H1 (cell line): Measurements from ENCODE around the gene AHNAK2. TPM values are rescaled to one million over a fixed set of nuclear protein-coding genes. Genes with fewer than 3 reads are reported as not detected.
A peak's percentile ranks its signal among the peaks of the same experiment; 100 is the strongest.

Source experiments
- CTCF ChIA-PET: fragments of 300-600 bp; sonication (Branson Sonifier 250); formaldehyde crosslinking; loops from one replicate; lab custom pipeline; 2021; ENCODE audit not compliant: partially characterized antibody; lab: Charles Lee
- POLR2A ChIA-PET: fragments of 300-600 bp; sonication (Branson Sonifier 250); formaldehyde crosslinking; loops from one replicate; lab custom pipeline; 2021; ENCODE audit warnings: inconsistent platforms; ENCODE audit not compliant: partially characterized antibody; lab: Charles Lee
- DNase-seq, 2 experiments: peaks; one replicate each; pipeline versions ENCODE4 v3.0.0 to v3.0.0-alpha.2; 2010 to 2022; ENCODE audit warnings: low spot score in 2 of 2, low read depth in 1 of 2, mixed read lengths in 1 of 2
- FAIRE-seq: peaks from 2 replicates; lab custom pipeline; 2011; peaks lifted over from hg19 to GRCh38; lab: Jason Lieb, UNC
- H2AFZ ChIP-seq: 2 replicates; pipeline ENCODE4 v1.8.1; 2012; ENCODE audit warnings: low read length, inconsistent platforms
- H2AK5ac ChIP-seq: 2 replicates; pipeline ENCODE4 v1.6.1; 2013; ENCODE audit warnings: low read depth, low read length
- H2BK120ac ChIP-seq: replicated peaks from 2 replicates; pipeline ENCODE3; 2013; ENCODE audit warnings: low read depth, low read length, inconsistent platforms
- H2BK12ac ChIP-seq: 2 replicates; pipeline ENCODE4 v1.6.1; 2013; ENCODE audit warnings: low read depth, low read length
- H2BK15ac ChIP-seq: 2 replicates; pipeline ENCODE4 v1.6.1; 2013; ENCODE audit warnings: low read length
- H2BK20ac ChIP-seq: 2 replicates; pipeline ENCODE4 v1.6.1; 2013; ENCODE audit warnings: low read length
- H2BK5ac ChIP-seq: 2 replicates; pipeline ENCODE4 v1.6.1; 2013; ENCODE audit warnings: low read depth, low read length
- H3K14ac ChIP-seq: 2 replicates; pipeline ENCODE4 v1.6.1; 2013; ENCODE audit warnings: inconsistent platforms; ENCODE audit not compliant: insufficient read length
- H3K18ac ChIP-seq: 2 replicates; pipeline ENCODE4 v1.6.1; 2013; ENCODE audit warnings: low read length; ENCODE audit errors: extremely low read depth
- H3K23ac ChIP-seq: 2 replicates; pipeline ENCODE4 v1.6.1; 2013; ENCODE audit warnings: inconsistent platforms; ENCODE audit not compliant: insufficient read length
- H3K23me2 ChIP-seq: 2 replicates; pipeline ENCODE4 v1.6.1; 2013; ENCODE audit warnings: low read depth, low read length
- H3K27ac ChIP-seq: 2 replicates; pipeline ENCODE4 v1.6.1; 2011; ENCODE audit warnings: low read depth, low read length, inconsistent platforms
- H3K27me3 ChIP-seq, 4 experiments: replicated peaks in 1 of 4; 1 replicate in 1 of 4; 2 replicates in 3 of 4; pipeline versions ENCODE4 v1.6.1 to v1.8.1; 2011 to 2013; ENCODE audit warnings: low read length in 3 of 4, mild to moderate bottlenecking in 3 of 4, inconsistent platforms in 2 of 4, mixed read lengths in 2 of 4, moderate library complexity in 1 of 4; ENCODE audit not compliant: control insufficient read depth in 3 of 4, insufficient read depth in 3 of 4; ENCODE audit errors: extremely low read depth in 1 of 4
- H3K36me3 ChIP-seq, 4 experiments: 2 replicates each; pipeline versions ENCODE4 v1.6.1 to v1.8.1; 2011 to 2013; ENCODE audit warnings: mild to moderate bottlenecking in 4 of 4, low read length in 3 of 4, moderate library complexity in 2 of 4, control low read depth in 1 of 4, inconsistent platforms in 1 of 4; ENCODE audit not compliant: insufficient read depth in 4 of 4, control insufficient read depth in 2 of 4
- H3K4ac ChIP-seq: replicated peaks from 2 replicates; pipeline ENCODE3; 2013; ENCODE audit warnings: low read length, low read depth, mixed read lengths, inconsistent platforms; ENCODE audit not compliant: insufficient read length
- H3K4me1 ChIP-seq, 4 experiments: replicated peaks in 1 of 4; 1 replicate in 1 of 4; 2 replicates in 3 of 4; pipeline versions ENCODE4 v1.6.1 to v1.8.1; 2011 to 2013; ENCODE audit warnings: low read length in 3 of 4, inconsistent platforms in 2 of 4, mixed read lengths in 1 of 4; ENCODE audit not compliant: insufficient read depth in 4 of 4, control insufficient read depth in 3 of 4
- H3K4me2 ChIP-seq, 2 experiments: 2 replicates each; pipeline versions ENCODE4 v1.6.1 to v1.8.1; 2011 to 2013; ENCODE audit warnings: low read depth in 2 of 2, low read length in 2 of 2, control low read depth in 1 of 2, inconsistent platforms in 1 of 2, mild to moderate bottlenecking in 1 of 2; ENCODE audit not compliant: insufficient read depth in 1 of 2
- H3K4me3 ChIP-seq, 4 experiments: fragments of 200-600, 300-600 bp in 1 of 4; sonication (generic), shearing (Covaris generic), sonication (Bioruptor Twin) in 1 of 4; 2 replicates each; pipeline versions ENCODE4 v1.5.1 to v1.8.1; 2011 to 2016; ENCODE audit warnings: low read length in 4 of 4, low read depth in 3 of 4, control low read depth in 2 of 4, inconsistent platforms in 2 of 4, mild to moderate bottlenecking in 2 of 4, mixed read lengths in 1 of 4, moderate library complexity in 1 of 4; ENCODE audit not compliant: insufficient read depth in 2 of 4; ENCODE audit errors: extremely low read depth in 1 of 4
- H3K56ac ChIP-seq: replicated peaks from 2 replicates; pipeline ENCODE3; 2013; ENCODE audit warnings: low read depth, mild to moderate bottlenecking, mixed read lengths, low read length, inconsistent platforms; ENCODE audit not compliant: insufficient read length
- H3K79me1 ChIP-seq: 2 replicates; pipeline ENCODE4 v1.6.1; 2013; ENCODE audit warnings: low read depth, low read length, control low read depth
- H3K79me2 ChIP-seq, 2 experiments: 2 replicates each; pipeline versions ENCODE4 v1.6.1 to v1.8.1; 2012 to 2013; ENCODE audit warnings: low read length in 2 of 2, mild to moderate bottlenecking in 2 of 2, inconsistent platforms in 1 of 2; ENCODE audit not compliant: insufficient read depth in 2 of 2, control insufficient read depth in 1 of 2
- H3K9ac ChIP-seq, 4 experiments: replicated peaks in 1 of 4; 1 replicate in 1 of 4; 2 replicates in 3 of 4; pipeline versions ENCODE4 v1.6.1 to v1.8.1; 2011 to 2013; ENCODE audit warnings: low read depth in 3 of 4, low read length in 3 of 4, control low read depth in 2 of 4, mild to moderate bottlenecking in 2 of 4, moderate library complexity in 2 of 4, inconsistent platforms in 1 of 4; ENCODE audit errors: extremely low read depth in 1 of 4
- H3K9me3 ChIP-seq, 2 experiments: 2 replicates each; pipeline versions ENCODE4 v1.6.1 to v1.8.1; 2012 to 2013; ENCODE audit warnings: mild to moderate bottlenecking in 2 of 2, moderate library complexity in 2 of 2, control low read depth in 1 of 2, inconsistent platforms in 1 of 2, low read depth in 1 of 2, low read length in 1 of 2, mixed read lengths in 1 of 2; ENCODE audit not compliant: insufficient read depth in 2 of 2
- H4K20me1 ChIP-seq, 2 experiments: replicated peaks in 1 of 2; 2 replicates each; pipeline versions ENCODE3 to v1.8.1; 2011 to 2013; ENCODE audit warnings: inconsistent platforms in 2 of 2, low read length in 2 of 2, mild to moderate bottlenecking in 1 of 2; ENCODE audit not compliant: insufficient read depth in 2 of 2, control insufficient read depth in 1 of 2
- H4K5ac ChIP-seq: 2 replicates; pipeline ENCODE4 v1.6.1; 2013; ENCODE audit warnings: low read length, low read depth, mixed read lengths, inconsistent platforms; ENCODE audit not compliant: insufficient read length
- H4K8ac ChIP-seq: 2 replicates; pipeline ENCODE4 v1.8.0; 2013; ENCODE audit warnings: mild to moderate bottlenecking, moderate library complexity, low read length, inconsistent platforms; ENCODE audit not compliant: insufficient read depth; ENCODE audit errors: extremely low read depth
- H4K91ac ChIP-seq: replicated peaks from 2 replicates; pipeline ENCODE3; 2013; ENCODE audit warnings: low read length, mixed read lengths, inconsistent platforms; ENCODE audit not compliant: insufficient read length
- ASH2L ChIP-seq: fragments of 200-600, 300-600 bp; sonication (generic); IDR thresholded peaks from one replicate; pipeline ENCODE4 v1.7.1; 2017; ENCODE audit warnings: low read length
- BACH1 ChIP-seq: IDR thresholded peaks from 2 replicates; pipeline ENCODE4 v1.6.1; 2012; ENCODE audit warnings: low read length, improper control_type of control experiment
- KDM1A ChIP-seq: fragments of 200-600, 300-600 bp; sonication (generic); IDR thresholded peaks from 2 replicates; pipeline ENCODE4 v1.7.1; 2016; ENCODE audit warnings: mild to moderate bottlenecking, low read length, borderline replicate concordance
- KDM4A ChIP-seq: IDR thresholded peaks from one replicate; pipeline ENCODE4 v1.7.1; 2012; ENCODE audit warnings: low read depth, mild to moderate bottlenecking, moderate library complexity, low read length, inconsistent platforms; ENCODE audit not compliant: severe bottlenecking
- MAFK ChIP-seq: IDR thresholded peaks from 2 replicates; pipeline ENCODE4 v1.6.1; 2012; ENCODE audit warnings: low read depth, mild to moderate bottlenecking, improper control_type of control experiment, low read length
- MAX ChIP-seq: IDR thresholded peaks from 2 replicates; pipeline ENCODE4 v1.6.1; 2012; ENCODE audit warnings: inconsistent platforms
- POLR2A ChIP-seq, 2 experiments: IDR thresholded peaks; 1 replicate in 1 of 2; 2 replicates in 1 of 2; pipeline ENCODE4 v1.6.1; 2011; ENCODE audit warnings: low read depth in 2 of 2, low read length in 2 of 2, mild to moderate bottlenecking in 2 of 2; ENCODE audit errors: control extremely low read depth in 1 of 2
- RNF2 ChIP-seq: fragments of 200-900, 300-1000 bp; sonication (generic); IDR thresholded peaks from 2 replicates; pipeline ENCODE4 v1.7.1; 2016; ENCODE audit warnings: borderline replicate concordance, low read depth, mild to moderate bottlenecking, antibody characterized with exemption, low read length; ENCODE audit not compliant: poor library complexity, severe bottlenecking; ENCODE audit errors: missing control alignments
- SIN3A ChIP-seq, 2 experiments: IDR thresholded peaks in 1 of 2; conservative IDR thresholded peaks in 1 of 2; 2 replicates each; pipeline ENCODE4 v1.6.1; 2011 to 2012; ENCODE audit warnings: low read length in 2 of 2, improper control_type of control experiment in 1 of 2, low read depth in 1 of 2, mild to moderate bottlenecking in 1 of 2
- TCF12 ChIP-seq: IDR thresholded peaks from 2 replicates; pipeline ENCODE4 v1.6.1; 2011; ENCODE audit warnings: low read depth, mild to moderate bottlenecking, low read length
- WGBS, 2 experiments: shearing (Covaris generic) in 1 of 2; methylation state at CpG; one replicate each; pipeline versions ENCODE4 v1.1.6 to v1.1.7; 2013 to 2015; ENCODE audit warnings: low lambda C conversion rate in 2 of 2, mixed read lengths in 2 of 2, inconsistent platforms in 1 of 2, low coverage in 1 of 2, missing lambda C conversion rate in 1 of 2; ENCODE audit not compliant: insufficient replicate concordance in 2 of 2, insufficient coverage in 1 of 2, insufficient read length in 1 of 2; ENCODE audit errors: extremely low coverage in 1 of 2, missing lambda C conversion rate in 1 of 2; 5-methylcytosine and 5-hydroxymethylcytosine counted together
- polyA plus RNA-seq, 7 experiments: library from polyadenylated mRNA; depleted of rRNA in 3 of 7; stranded (reverse) in 5 of 7; unstranded in 2 of 7; fragments of >200 nt in 5 of 7; fragments of 200-250 nt in 2 of 7; gene quantifications; 1 replicate in 5 of 7; 2 replicates in 1 of 7; 4 replicates in 1 of 7; pipeline versions ENCODE4 v1.2.1 to v1.2.3, GENCODE V29; 2011 to 2013; ENCODE audit warnings: missing spikeins in 2 of 7, mixed read lengths in 2 of 7
- total RNA-seq: library from RNA; stranded (reverse); fragmentation: NEBNext Ultra II Directional; extraction: Animal tissue kit (Norgen Biotek cat#: 25700); gene quantifications from 2 replicates; pipeline ENCODE4 v1.2.1, GENCODE V29; 2021

AHNAK2 gene
- total and polyA plus RNA-seq, 2 of the 8 experiments (the other 6 are each of a cell fraction or from before 2014, with no cell fraction given) = 0.95 to 2.0 TPM

DNA sequence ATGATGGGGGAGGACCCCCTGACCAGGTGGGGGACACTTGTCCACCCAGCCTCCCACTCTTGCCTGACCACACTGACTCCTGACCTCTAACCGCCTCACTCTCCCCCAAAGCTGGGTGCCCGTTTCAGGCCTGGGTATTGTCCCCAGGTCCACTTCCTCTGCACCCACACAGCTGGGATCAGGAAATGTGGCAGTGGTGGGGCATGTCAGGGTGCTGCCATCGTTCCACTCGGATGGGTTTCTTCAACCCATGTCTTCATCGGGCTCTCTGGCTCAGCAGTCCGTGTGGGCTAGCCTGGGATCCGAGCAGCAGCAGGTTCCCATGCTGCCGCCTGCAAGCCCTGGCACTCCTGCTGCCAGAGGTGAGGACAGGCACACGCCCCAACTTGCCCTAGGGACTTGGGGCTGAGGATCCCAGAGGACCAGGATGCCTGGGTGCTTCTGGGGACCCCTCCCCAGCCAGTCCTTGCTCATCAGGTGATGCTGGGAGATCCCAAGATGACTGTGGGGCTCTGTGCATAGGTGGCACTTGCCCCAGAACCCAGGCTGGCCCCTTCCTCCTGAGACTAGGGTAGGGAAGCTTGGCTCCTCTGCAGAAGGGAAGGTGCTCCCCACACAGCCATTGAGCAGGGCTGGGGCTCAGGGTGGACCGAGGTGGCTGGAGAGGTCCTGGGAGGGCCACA lies 4.5 kb upstream of the AHNAK2 start:
- peaks cover 0 to 3% of the 10 kb centered on the region in 2 experiments; a peak in 1 of 4 replicates for H3K9me3 ChIP-seq
- peaks cover 0 to 8% of the 10 kb centered on the region in 2 experiments for H4K20me1 ChIP-seq
- H3K27ac ChIP-seq = no peak overlapping the region
- WGBS, 2 experiments = 90% methylated on average over 10 of the region's 10 CpGs; no CpG with 5 or more reads in 1 of the 2 experiments
- no peaks in the 10 kb centered on the region; a peak in 1 of 8 replicates for H3K36me3 ChIP-seq
- no peak overlapping the region for H3K4me3 ChIP-seq
- ChIA-PET CTCF (interaction anchor here (0.5 to 2.3 kb wide), 4 partner anchors 18 to 63 kb away, joined by 3 to 17 read pairs (median 4); no protein-coding TSS in a partner anchor), POLR2A (no interaction called here)
- H3K27me3 ChIP-seq = peaks cover 5 to 23% (median 19%) of the 10 kb centered on the region in 4 experiments
- H2BK15ac ChIP-seq = no peak overlapping the region
- no peak overlapping the region for H3K14ac ChIP-seq
- H3K4me2 ChIP-seq = no peak overlapping the region
- H2AK5ac ChIP-seq = no peak overlapping the region
- H3K23ac ChIP-seq = no peak overlapping the region
- no peak overlapping the region for H3K4ac ChIP-seq
- H3K18ac ChIP-seq = no peak overlapping the region; the same call in 1 of the 2 replicates
- no peaks in the 10 kb centered on the region for H3K79me1 ChIP-seq
- H2BK20ac ChIP-seq = no peak overlapping the region
- no peak overlapping the region for H3K56ac ChIP-seq
- peak overlapping the region; percentile 54; the same call in 1 of the 2 replicates for H2BK5ac ChIP-seq
- no peak for FAIRE-seq
- H4K91ac ChIP-seq = peak overlapping the region; percentile 80
- DNase-seq = no peak
- peaks cover 0 to 16% (median 8%) of the 10 kb centered on the region in 4 experiments; a peak in 5 of 7 replicates for H3K4me1 ChIP-seq
- peaks cover 12% of the 10 kb centered on the region; the same call in 1 of the 2 replicates for H3K23me2 ChIP-seq
- no peak overlapping the region for H2BK120ac ChIP-seq
- H2AFZ ChIP-seq = no peak overlapping the region
- H3K79me2 ChIP-seq = no peaks in the 10 kb centered on the region
- H3K9ac ChIP-seq = no peak overlapping the region
- H4K8ac ChIP-seq = no peak overlapping the region
- no peak overlapping the region for H4K5ac ChIP-seq
- peak overlapping the region; percentile 80; the same call in 1 of the 2 replicates for H2BK12ac ChIP-seq
- no peak for TF ChIP-seq MAX
- no peak for TF ChIP-seq RNF2
- TF ChIP-seq TCF12 = no peak
- no peak for TF ChIP-seq ASH2L
- no peak for TF ChIP-seq KDM4A
- no peak for TF ChIP-seq POLR2A (IDR thresholded peaks at IDR 0.05; ENCODE audit: control extremely low read depth in 1 of 2, low read depth in 2 of 2, low read length in 2 of 2)
- TF ChIP-seq SIN3A (conservative IDR thresholded peaks at IDR 0.05 in 1 of 2, IDR thresholded peaks at IDR 0.05 in 1 of 2; ENCODE audit: low read depth in 1 of 2, low read length in 2 of 2) = no peak
- no peak for TF ChIP-seq MAFK
- no peak for TF ChIP-seq KDM1A
- TF ChIP-seq BACH1 = no peak
